Peyer's patch (tissue), 4 donors: ENCODE data around the gene RAE1. TPM values are rescaled to one million over a fixed set of nuclear protein-coding genes. Genes with fewer than 3 reads are reported as not detected.
A peak's percentile ranks its signal among the peaks of the same experiment; 100 is the strongest.

Source experiments
- DNase-seq, 3 donors: peaks; one replicate each; pipeline ENCODE4 v3.0.0-alpha.2; 2017 to 2019
- H3K27ac ChIP-seq, 4 donors: fragments of 200-600 bp; sonication (generic); one replicate each; pipeline ENCODE4 v1.5.1; 2016 to 2019
- H3K27me3 ChIP-seq, 2 donors: fragments of 200-600 bp; sonication (generic); one replicate each; pipeline ENCODE4 v1.5.1; 2019
- H3K36me3 ChIP-seq, 3 donors: fragments of 200-600 bp; sonication (generic); one replicate each; pipeline ENCODE4 v1.5.1; 2016 to 2019
- H3K4me1 ChIP-seq, 4 donors: fragments of 200-600 bp; sonication (generic); one replicate each; pipeline ENCODE4 v1.5.1; 2016 to 2019
- H3K4me3 ChIP-seq, 4 donors: fragments of 200-600 bp; sonication (generic); 1 replicate in 3 of 4; 2 replicates in 1 of 4; pipeline ENCODE4 v1.5.1; 2016 to 2019; ENCODE audit warnings: mild to moderate bottlenecking in 1 of 4
- H3K9me3 ChIP-seq, 4 donors: fragments of 200-600 bp; sonication (generic); one replicate each; pipeline ENCODE4 v1.5.1; 2016 to 2019; ENCODE audit warnings: mild to moderate bottlenecking in 1 of 4
- CTCF ChIP-seq, 6 experiments: fragments of 450-650 bp in 4 of 6; fragments of 200-600 bp in 2 of 6; sonication (generic) in 1 of 6; IDR thresholded peaks; one replicate each; pipeline ENCODE4 v1.5.1; 2017 to 2019; ENCODE audit warnings: antibody characterized with exemption in 6 of 6, mild to moderate bottlenecking in 3 of 6, moderate library complexity in 1 of 6
- POLR2A ChIP-seq, 2 donors: fragments of 450-650 bp; IDR thresholded peaks; one replicate each; pipeline ENCODE4 v1.5.1; 2017; ENCODE audit warnings: antibody characterized with exemption in 2 of 2, mild to moderate bottlenecking in 2 of 2, moderate library complexity in 2 of 2
- total RNA-seq, 4 donors: library from RNA; depleted of rRNA; stranded (reverse); fragments of >200 nt; gene quantifications; one replicate each; pipeline ENCODE4 v1.1.0, GENCODE V29; 2016

The RAE1 gene
- total RNA-seq, 4 donors from 2014 or later = 21.5 to 38.9 (median 33.3) TPM

DNA sequence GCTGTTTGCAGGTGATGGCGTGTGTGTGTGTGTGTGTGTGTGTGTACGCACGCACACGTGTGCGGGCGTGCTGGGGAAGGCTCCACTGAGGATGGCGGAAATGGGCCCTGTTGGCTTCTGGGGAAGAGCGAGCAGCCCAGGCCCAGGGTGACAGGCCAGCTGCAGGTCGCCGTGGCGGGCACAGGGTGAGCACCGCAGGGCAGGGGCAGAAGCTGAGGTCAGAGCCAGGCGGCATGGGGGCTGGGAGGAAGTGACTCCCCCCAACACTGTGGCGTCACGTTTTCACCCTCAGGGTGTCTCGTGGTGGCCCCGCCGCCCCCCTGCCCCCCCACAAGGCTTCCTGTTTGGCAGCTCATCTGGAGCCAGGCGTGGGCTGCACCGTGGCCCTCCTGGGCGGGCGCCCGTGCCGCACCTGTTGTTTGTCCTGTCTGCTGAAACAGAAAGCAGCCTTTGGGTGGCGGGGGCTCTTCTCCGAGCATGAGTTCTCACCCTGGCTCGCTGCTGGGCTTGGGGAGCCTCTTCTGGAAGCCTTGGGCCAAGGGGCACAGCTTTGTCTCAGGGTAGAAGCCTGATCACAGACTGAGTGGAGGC lies 47.3 kb downstream of the RAE1 start:
- Histone ChIP-seq H3K4me1 (peaks cover 4 to 67% (median 58%) of the 10 kb centered on the region in 4 donors), H3K27me3 (no peaks in the 10 kb centered on the region), H3K27ac (peak overlapping the region; percentile 72 to 98 (median 80)), H3K4me3 (peak overlapping the region in 3 of 4 donors; percentile 19 to 32 (median 29)), H3K9me3 (no peaks in the 10 kb centered on the region), H3K36me3 (peaks cover 0 to 36% (median 0%) of the 10 kb centered on the region in 3 donors)
- peak; percentile 77 to 97 (median 96) for DNase-seq
- no peak for TF ChIP-seq POLR2A (IDR thresholded peaks at IDR 0.05)
- TF ChIP-seq CTCF (IDR thresholded peaks at IDR 0.05) = no peak

- DNase-seq = no peak
- no peaks in the 10 kb centered on the region for H3K9me3 ChIP-seq
- H3K27me3 ChIP-seq = no peaks in the 10 kb centered on the region
- peak overlapping the region; percentile 72 to 98 (median 80) for H3K27ac ChIP-seq
- H3K4me3 ChIP-seq = peak overlapping the region in 3 of 4 donors; percentile 8 to 29 (median 19)
- peaks cover 4 to 60% (median 51%) of the 10 kb centered on the region in 4 donors for H3K4me1 ChIP-seq
- TF ChIP-seq CTCF (IDR thresholded peaks at IDR 0.05) (no peak), POLR2A (IDR thresholded peaks at IDR 0.05) (no peak)
- H3K36me3 ChIP-seq = peaks cover 0 to 36% (median 0%) of the 10 kb centered on the region in 3 donors
These were observed 48.0 kb downstream of the RAE1 start for GRCh38 chr20:57398901-57399535.

- Histone ChIP-seq H3K27ac (peak overlapping the region; percentile 72 to 98 (median 80)), H3K27me3 (no peaks in the 10 kb centered on the region), H3K9me3 (no peaks in the 10 kb centered on the region), H3K36me3 (peaks cover 0 to 39% (median 0%) of the 10 kb centered on the region in 3 donors), H3K4me3 (peak overlapping the region in 2 of 4 donors; percentile 8 to 14), H3K4me1 (peaks cover 4 to 54% (median 48%) of the 10 kb centered on the region in 4 donors)
- peak in 1 of 3 donors; percentile 48 for DNase-seq
- no peak for TF ChIP-seq POLR2A (IDR thresholded peaks at IDR 0.05)
- TF ChIP-seq CTCF (IDR thresholded peaks at IDR 0.05) = no peak
These were observed 48.6 kb downstream of the RAE1 start for GRCh38 chr20:57399587-57400155.

- Histone ChIP-seq H3K4me1 (peaks cover 4 to 52% (median 45%) of the 10 kb centered on the region in 4 donors), H3K9me3 (no peaks in the 10 kb centered on the region), H3K27ac (peak overlapping the region in 3 of 4 donors; percentile 78 to 98 (median 82)), H3K4me3 (peak overlapping the region in 1 of 4 donors; percentile 14), H3K36me3 (peaks cover 0 to 37% (median 0%) of the 10 kb centered on the region in 3 donors), H3K27me3 (no peaks in the 10 kb centered on the region)
- peak in 1 of 3 donors; percentile 60 for DNase-seq
- TF ChIP-seq CTCF (IDR thresholded peaks at IDR 0.05) (peak in 1 of 6 experiments; percentile 37), POLR2A (IDR thresholded peaks at IDR 0.05) (no peak)
These were observed 49.2 kb downstream of the RAE1 start for GRCh38 chr20:57400231-57400701.

- DNase-seq = peak in 2 of 3 donors; percentile 87 to 88
- no peak for TF ChIP-seq CTCF (IDR thresholded peaks at IDR 0.05)
- no peaks in the 10 kb centered on the region for H3K27me3 ChIP-seq
- H3K27ac ChIP-seq = peak overlapping the region in 1 of 4 donors; percentile 98
- H3K9me3 ChIP-seq = no peaks in the 10 kb centered on the region
- H3K4me3 ChIP-seq = peak overlapping the region in 1 of 4 donors; percentile 14
- H3K4me1 ChIP-seq = peaks cover 4 to 50% (median 45%) of the 10 kb centered on the region in 4 donors
- H3K36me3 ChIP-seq = peaks cover 0 to 40% (median 0%) of the 10 kb centered on the region in 3 donors
These were observed 49.9 kb downstream of the RAE1 start for GRCh38 chr20:57400821-57401564.
